Tibial nerve (tissue), 4 donors: ENCODE data around the gene TTC17.

Experiments
- EP300 ChIP-seq, 2 donors: sonication (generic); formaldehyde crosslinking; IDR thresholded peaks; one replicate each; pipeline ENCODE4 v1.6.1; 2017; ENCODE audit warnings: antibody characterized with exemption in 2 of 2, mild to moderate bottlenecking in 1 of 2
- POLR2A ChIP-seq, 2 donors: fragments of 450-650 bp; IDR thresholded peaks; one replicate each; pipeline ENCODE4 v1.6.1; 2017; ENCODE audit warnings: antibody characterized with exemption in 2 of 2, mild to moderate bottlenecking in 2 of 2, moderate library complexity in 2 of 2
- TF ChIP-seq, protein P1 (sequence below), 5 experiments: fragments of 200-600 bp in 3 of 5; fragments of 450-650 bp in 2 of 5; sonication (generic) in 3 of 5; IDR thresholded peaks; one replicate each; pipeline ENCODE4 v1.5.1; 2016 to 2019; ENCODE audit warnings: antibody characterized with exemption in 5 of 5, mild to moderate bottlenecking in 3 of 5, moderate library complexity in 2 of 5

DNA sequence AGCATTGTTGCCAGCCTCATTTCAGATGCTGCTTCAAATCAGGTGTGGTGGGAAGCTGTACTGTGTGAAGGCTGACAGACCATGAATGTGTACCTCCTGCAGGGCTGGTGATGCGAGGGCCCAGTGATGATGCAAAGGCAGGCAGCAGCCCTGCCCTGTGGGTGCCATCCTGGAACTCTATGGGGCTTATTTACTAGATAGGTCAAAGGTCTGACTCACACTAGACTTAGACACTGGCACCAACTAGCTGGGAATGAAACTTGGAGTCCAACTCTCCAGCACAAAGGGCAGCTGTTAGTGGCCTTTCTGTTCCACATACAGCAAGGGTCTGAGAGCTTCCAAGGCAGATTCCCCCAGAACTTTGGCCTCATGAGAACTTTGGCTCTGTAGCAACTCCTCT, 138.4 kb downstream of the TTC17 start:
- TF ChIP-seq, protein P1, sequence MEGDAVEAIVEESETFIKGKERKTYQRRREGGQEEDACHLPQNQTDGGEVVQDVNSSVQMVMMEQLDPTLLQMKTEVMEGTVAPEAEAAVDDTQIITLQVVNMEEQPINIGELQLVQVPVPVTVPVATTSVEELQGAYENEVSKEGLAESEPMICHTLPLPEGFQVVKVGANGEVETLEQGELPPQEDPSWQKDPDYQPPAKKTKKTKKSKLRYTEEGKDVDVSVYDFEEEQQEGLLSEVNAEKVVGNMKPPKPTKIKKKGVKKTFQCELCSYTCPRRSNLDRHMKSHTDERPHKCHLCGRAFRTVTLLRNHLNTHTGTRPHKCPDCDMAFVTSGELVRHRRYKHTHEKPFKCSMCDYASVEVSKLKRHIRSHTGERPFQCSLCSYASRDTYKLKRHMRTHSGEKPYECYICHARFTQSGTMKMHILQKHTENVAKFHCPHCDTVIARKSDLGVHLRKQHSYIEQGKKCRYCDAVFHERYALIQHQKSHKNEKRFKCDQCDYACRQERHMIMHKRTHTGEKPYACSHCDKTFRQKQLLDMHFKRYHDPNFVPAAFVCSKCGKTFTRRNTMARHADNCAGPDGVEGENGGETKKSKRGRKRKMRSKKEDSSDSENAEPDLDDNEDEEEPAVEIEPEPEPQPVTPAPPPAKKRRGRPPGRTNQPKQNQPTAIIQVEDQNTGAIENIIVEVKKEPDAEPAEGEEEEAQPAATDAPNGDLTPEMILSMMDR (IDR thresholded peaks at IDR 0.05): no peak
- TF ChIP-seq EP300 (IDR thresholded peaks at IDR 0.05) (no peak), POLR2A (IDR thresholded peaks at IDR 0.05) (no peak)
